GM12891 (cell line): ENCODE results near the gene MYMX.

Source experiments
- DNase-seq: peaks from one replicate; pipeline ENCODE4 v3.0.0; 2011; ENCODE audit warnings: low spot score; ENCODE audit not compliant: insufficient read length
- FAIRE-seq: peaks from 2 replicates; lab custom pipeline; 2011; peaks lifted over from hg19 to GRCh38; lab: Jason Lieb, UNC
- PAX5 ChIP-seq: IDR thresholded peaks from 2 replicates; pipeline ENCODE4 v1.6.1; 2011; ENCODE audit warnings: low read length, moderate library complexity, mild to moderate bottlenecking; ENCODE audit not compliant: insufficient read depth, severe bottlenecking
- POLR2A ChIP-seq: IDR thresholded peaks from 2 replicates; pipeline ENCODE4 v1.6.1; 2011; ENCODE audit warnings: low read depth, low read length, control low read depth
- POLR2AphosphoS5 ChIP-seq: IDR thresholded peaks from 2 replicates; pipeline ENCODE4 v1.6.1; 2011; ENCODE audit warnings: low read depth, low read length, control low read depth
- POU2F2 ChIP-seq: IDR thresholded peaks from 2 replicates; pipeline ENCODE4 v1.6.1; 2011; ENCODE audit warnings: low read depth, mild to moderate bottlenecking, control low read depth, low read length, moderate library complexity
- SPI1 ChIP-seq: IDR thresholded peaks from 2 replicates; pipeline ENCODE4 v1.6.1; 2011; ENCODE audit warnings: low read depth, low read length, control low read depth
- TAF1 ChIP-seq: IDR thresholded peaks from 2 replicates; pipeline ENCODE4 v1.6.1; 2011; ENCODE audit warnings: low read depth, low read length, control low read depth

MYMX gene

DNA sequence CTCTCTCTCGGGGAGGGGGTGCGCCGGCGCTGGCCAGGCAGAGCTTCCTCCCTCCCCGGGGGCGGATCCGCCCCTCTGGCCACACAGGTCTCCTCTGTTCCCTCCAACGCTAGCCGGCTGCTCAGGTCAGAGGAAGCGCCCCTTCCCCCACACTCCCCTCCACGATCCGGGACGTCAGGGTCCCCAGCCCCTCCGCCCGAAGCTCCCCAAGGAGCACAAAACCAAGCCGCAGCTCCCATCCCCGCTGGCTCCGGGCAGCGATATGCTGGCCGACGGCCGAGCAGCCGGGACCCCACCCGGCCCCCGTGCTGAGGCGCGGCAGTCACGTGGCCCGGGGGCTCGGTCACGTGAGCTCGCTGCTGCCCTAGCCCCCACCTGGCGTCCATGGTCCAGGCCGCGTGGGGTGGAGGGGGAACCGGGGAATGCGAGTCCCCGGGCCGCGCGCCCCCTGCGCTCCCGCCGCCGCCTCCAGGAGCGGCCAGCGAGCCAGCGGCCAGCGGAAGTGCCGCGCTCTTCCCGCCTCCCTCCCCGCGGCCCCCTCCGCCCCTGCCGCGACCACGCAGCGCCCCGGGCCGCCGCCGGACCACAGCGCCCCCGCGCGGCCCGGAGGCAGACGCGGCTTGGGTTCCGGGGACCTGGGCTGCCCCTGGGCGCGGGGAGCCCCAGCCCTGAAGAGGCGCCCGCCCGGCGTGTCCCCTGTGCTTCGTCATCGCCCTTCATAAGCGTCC is 40.5 kb downstream of the MYMX start, which contains the start of gene SLC35B2:
SLC35B2 (minus strand) TSS at position 504 of the 728 bp plus-strand sequence; CDS start at position 386, 118 bp downstream.
- FAIRE-seq (peak; percentile 84), DNase-seq (no peak)
- TF ChIP-seq PAX5 (peak; percentile 23), POU2F2 (0 out of 2 replicates have a peak, but pooled peaks have one; percentile 49), SPI1 (peak; percentile 29; the same call in 1 of the 2 replicates), POLR2AphosphoS5 (peak; percentile 36), POLR2A (no peak), TAF1 (peak; percentile 44)

GRCh38 chr6:44257753-44258324 is 41.1 kb downstream of the MYMX start:
- TF ChIP-seq PAX5 = no peak
- TF ChIP-seq TAF1 = no peak
- TF ChIP-seq POU2F2 = peak; percentile 13; the same call in 1 of the 2 replicates
- TF ChIP-seq POLR2A = peak; percentile 80
- TF ChIP-seq SPI1 = peak; percentile 98
- TF ChIP-seq POLR2AphosphoS5 = peak; percentile 79; the same call in 1 of the 2 replicates
- DNase-seq = no peak
- peak; percentile 9 for FAIRE-seq

GRCh38 chr6:44258325-44258863 is 41.7 kb downstream of the MYMX start:
- peak; percentile 16 for FAIRE-seq
- TF ChIP-seq PAX5 (no peak), POLR2AphosphoS5 (no peak; the same call in 1 of the 2 replicates), TAF1 (0 out of 2 replicates have a peak, but pooled peaks have one; percentile 36), POLR2A (no peak), POU2F2 (peak; percentile 55; the same call in 1 of the 2 replicates)

DNA sequence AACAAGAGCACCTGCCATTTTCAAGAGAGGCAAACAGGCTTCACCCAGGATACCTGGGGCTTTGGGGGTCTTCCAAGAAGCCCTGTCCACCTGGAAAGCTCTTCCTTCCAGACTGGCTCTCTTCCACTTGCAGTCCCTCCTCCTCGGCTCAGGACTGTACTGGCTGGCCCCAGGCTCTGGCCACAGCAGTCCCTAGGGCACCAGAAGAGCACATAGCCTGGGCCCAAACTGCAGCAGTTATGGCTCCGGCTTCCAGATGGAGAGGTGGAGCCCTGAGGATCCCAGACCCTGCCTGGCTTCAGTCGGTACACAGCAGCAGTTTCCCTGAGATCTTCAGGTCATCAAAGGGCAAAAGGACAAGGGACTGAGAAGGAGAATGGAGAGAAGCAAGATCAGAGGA is 42.2 kb downstream of the MYMX start:
- TF ChIP-seq PAX5 (no peak), POU2F2 (no peak), TAF1 (no peak), SPI1 (no peak)
- no peak for DNase-seq
- FAIRE-seq = no peak

More at GRCh38 chr6:44258325-44258863, 41.7 kb downstream of the MYMX start:
- no peak for DNase-seq

GRCh38 chr6:44260011-44260410 is 43.3 kb downstream of the MYMX start:
- TF ChIP-seq SPI1 (peak; percentile 47; the same call in 1 of the 2 replicates), POLR2A (no peak)
- no peak for DNase-seq
- no peak for FAIRE-seq

DNA sequence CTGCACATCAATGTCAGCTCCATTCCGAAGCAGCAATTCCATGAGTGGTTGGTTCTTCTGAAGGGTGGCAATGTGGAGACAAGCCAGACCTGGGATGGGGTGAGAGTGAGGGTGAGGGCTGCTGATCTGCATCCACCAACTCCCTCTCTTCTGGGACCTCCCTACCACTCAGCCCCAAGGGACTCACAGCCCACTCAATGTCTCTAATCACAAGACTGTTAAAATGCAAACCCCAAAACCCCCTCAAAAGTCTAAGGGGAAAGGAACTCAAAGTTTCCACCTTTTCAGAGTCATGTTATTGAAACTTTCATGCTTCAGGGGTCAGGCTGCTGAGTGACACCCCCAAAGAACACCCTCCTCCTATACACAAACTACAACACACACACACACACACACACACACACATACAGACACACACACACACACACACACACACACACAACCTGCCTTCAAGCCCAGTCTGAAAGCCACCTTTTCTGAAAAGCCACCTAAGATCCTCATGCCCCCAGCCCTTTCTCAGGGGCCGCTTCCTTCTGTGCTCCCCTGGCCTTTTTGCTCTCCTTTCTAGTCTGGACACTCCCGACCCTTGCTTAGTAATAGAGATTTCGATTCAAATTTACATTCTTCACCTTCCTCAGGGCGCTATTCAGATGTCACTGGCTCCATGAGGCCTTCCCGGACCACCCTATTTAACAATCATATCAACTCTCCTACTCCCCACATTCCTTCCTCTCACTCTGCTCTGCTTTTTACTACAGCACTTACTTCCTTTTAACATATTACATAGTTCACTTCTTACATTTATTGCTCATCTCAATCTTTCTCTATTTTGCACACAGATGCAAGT is 43.9 kb downstream of the MYMX start:
- DNase-seq (no peak), FAIRE-seq (peak; percentile 74)
- TF ChIP-seq POLR2A (peak; percentile 81), PAX5 (no peak), POLR2AphosphoS5 (peak; percentile 65; the same call in 1 of the 2 replicates), POU2F2 (peak; percentile 18; the same call in 1 of the 2 replicates), SPI1 (no peak), TAF1 (no peak)

GRCh38 chr6:44261581-44261980 is 44.9 kb downstream of the MYMX start:
- FAIRE-seq (no peak), DNase-seq (no peak)
- TF ChIP-seq POLR2A = no peak
- no peak for TF ChIP-seq PAX5
- TF ChIP-seq POU2F2 = no peak
- no peak for TF ChIP-seq SPI1
- no peak for TF ChIP-seq TAF1
- TF ChIP-seq POLR2AphosphoS5 = no peak

- DNase-seq (no peak), FAIRE-seq (peak; percentile 5)
- no peak for TF ChIP-seq PAX5
- peak; percentile 32; the same call in 1 of the 2 replicates for TF ChIP-seq SPI1
- peak; percentile 24; the same call in 1 of the 2 replicates for TF ChIP-seq TAF1
- no peak; the same call in 1 of the 2 replicates for TF ChIP-seq POLR2AphosphoS5
- TF ChIP-seq POLR2A = peak; percentile 33; the same call in 1 of the 2 replicates
- TF ChIP-seq POU2F2 = 0 out of 2 replicates have a peak, but pooled peaks have one; percentile 27
Observed at GRCh38 chr6:44262467-44263353, 46.0 kb downstream of the MYMX start.

DNA sequence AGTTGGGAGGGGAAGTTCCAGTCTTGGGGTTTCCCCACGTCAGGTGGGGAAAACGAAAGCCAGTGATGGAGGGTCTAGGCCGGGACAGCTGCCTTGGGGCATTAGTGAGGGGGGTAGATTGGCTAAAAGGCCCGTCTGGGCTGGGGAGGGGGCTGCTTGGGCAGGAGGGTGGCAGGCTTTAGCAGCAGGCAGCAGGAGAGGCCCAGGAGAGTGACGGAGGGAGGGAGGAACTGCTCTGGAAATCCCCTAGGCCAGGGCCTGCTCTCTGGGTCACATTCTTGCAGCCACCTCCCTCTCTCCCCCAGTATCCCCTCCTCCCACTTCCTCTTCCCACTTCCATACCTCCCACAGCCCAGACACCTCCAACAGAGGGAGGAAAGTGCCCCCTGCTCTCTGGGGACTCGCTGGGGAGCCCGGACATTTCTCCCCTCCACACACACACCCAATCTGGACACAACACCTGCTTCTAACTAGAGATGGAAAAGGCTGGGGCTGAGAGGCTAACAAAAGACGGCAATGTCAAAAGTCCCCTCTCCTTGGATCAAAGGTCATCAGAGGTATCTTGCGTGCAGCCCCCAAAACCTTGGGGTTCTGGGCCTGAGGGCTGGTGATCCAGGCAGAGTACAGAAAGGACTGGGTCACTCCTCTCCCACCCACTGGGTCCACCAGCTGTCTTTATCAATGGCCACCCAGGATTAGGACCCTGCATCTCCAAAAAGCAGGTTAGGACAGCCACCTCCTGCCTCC is 46.8 kb downstream of the MYMX start:
- DNase-seq (no peak), FAIRE-seq (peak; percentile 82)
- peak; percentile 46; the same call in 1 of the 2 replicates for TF ChIP-seq POLR2AphosphoS5
- peak; percentile 76 for TF ChIP-seq POLR2A
- TF ChIP-seq TAF1 = peak; percentile 76; the same call in 1 of the 2 replicates
- peak; percentile 42 for TF ChIP-seq POU2F2
- no peak for TF ChIP-seq PAX5
- peak; percentile 91 for TF ChIP-seq SPI1
